Thyroid gland (tissue), 4 donors: Measurements from ENCODE around the gene PRKCI. TPM values are rescaled to one million over a fixed set of nuclear protein-coding genes. Genes with fewer than 3 reads are reported as not detected.

Experiments used
- DNase-seq, 2 donors: peaks; one replicate each; pipeline ENCODE4 v3.0.0-alpha.2; 2019
- H3K27ac ChIP-seq, 3 donors: fragments of 200-600 bp; sonication (generic); 1 replicate in 2 of 3; 2 replicates in 1 of 3; pipeline ENCODE4 v1.5.1; 2016 to 2019; ENCODE audit warnings: mild to moderate bottlenecking in 1 of 3, moderate library complexity in 1 of 3
- H3K27me3 ChIP-seq: fragments of 200-600 bp; sonication (generic); one replicate; pipeline ENCODE4 v1.5.1; 2019
- H3K36me3 ChIP-seq, 2 donors: fragments of 200-600 bp; sonication (generic); one replicate each; pipeline ENCODE4 v1.5.1; 2016 to 2019
- H3K4me1 ChIP-seq, 2 donors: fragments of 200-600 bp; sonication (generic); one replicate each; pipeline ENCODE4 v1.5.1; 2017 to 2019
- H3K4me3 ChIP-seq, 3 donors: fragments of 200-600 bp; sonication (generic); replicated peaks in 1 of 3; 1 replicate in 2 of 3; 2 replicates in 1 of 3; pipeline ENCODE4 v1.5.1; 2016; ENCODE audit warnings: mild to moderate bottlenecking in 1 of 3
- H3K9me3 ChIP-seq: fragments of 200-600 bp; sonication (generic); one replicate; pipeline ENCODE4 v1.5.1; 2017
- CTCF ChIP-seq, 6 experiments: fragments of 200-600 bp in 3 of 6; fragments of 450-650 bp in 3 of 6; sonication (generic) in 3 of 6; IDR thresholded peaks; one replicate each; pipeline ENCODE4 v1.5.1; 2016 to 2019; ENCODE audit warnings: antibody characterized with exemption in 6 of 6, mild to moderate bottlenecking in 2 of 6, inconsistent platforms in 1 of 6, moderate library complexity in 1 of 6
- POLR2A ChIP-seq, 2 donors: fragments of 450-650 bp; IDR thresholded peaks; one replicate each; pipeline ENCODE4 v1.6.1; 2017; ENCODE audit warnings: antibody characterized with exemption in 2 of 2, mild to moderate bottlenecking in 2 of 2, moderate library complexity in 1 of 2
- WGBS, 2 donors: methylation state at CpG; one replicate each; pipeline ENCODE4 v1.1.5; 2017; 5-methylcytosine and 5-hydroxymethylcytosine counted together
- intact Hi-C: fragments of 100-400 bp; cut with DNase I; formaldehyde crosslinking; loops from one replicate; pipeline ENCODE4 v1.15.1; 2023
- total RNA-seq, 4 donors: library from RNA; depleted of rRNA; stranded (reverse); fragments of >200 nt; gene quantifications; one replicate each; pipeline ENCODE4 v1.2.3, GENCODE V29; 2016

Gene PRKCI
- total RNA-seq, 4 donors from 2014 or later, result 74.9 to 85.0 (median 76.6) TPM

GRCh38 chr3:170320461-170321121 lies 98.4 kb downstream of the PRKCI start:
- 60 to 61% methylated on average over 7 of the region's 7 CpGs for WGBS, 2 donors
- TF ChIP-seq POLR2A (IDR thresholded peaks at IDR 0.05) (no peak), CTCF (IDR thresholded peaks at IDR 0.05) (no peak)

GRCh38 chr3:170321321-170322034 lies 99.3 kb downstream of the PRKCI start:
- DNase-seq, result no peak
- H3K27me3 ChIP-seq, result no peaks in the 10 kb centered on the region
- H3K27ac ChIP-seq, result no peak overlapping the region
- H3K9me3 ChIP-seq, result no peaks in the 10 kb centered on the region
- H3K4me1 ChIP-seq, result no peaks in the 10 kb centered on the region
- no peaks in the 10 kb centered on the region for H3K36me3 ChIP-seq
- intact Hi-C loops, result no loop called here
- no peak overlapping the region for H3K4me3 ChIP-seq
- 91 to 92% methylated on average over 11 of the region's 11 CpGs for WGBS, 2 donors
- TF ChIP-seq POLR2A (IDR thresholded peaks at IDR 0.05) (no peak), CTCF (IDR thresholded peaks at IDR 0.05) (no peak)

More at GRCh38 chr3:170320461-170321121, 98.4 kb downstream of the PRKCI start:
- DNase-seq, result no peak
- no peaks in the 10 kb centered on the region for H3K36me3 ChIP-seq
- no peak overlapping the region for H3K27ac ChIP-seq
- H3K9me3 ChIP-seq, result no peaks in the 10 kb centered on the region
- intact Hi-C loops, result no loop called here
- no peaks in the 10 kb centered on the region for H3K4me1 ChIP-seq
- no peak overlapping the region for H3K4me3 ChIP-seq
- H3K27me3 ChIP-seq, result no peaks in the 10 kb centered on the region

- no peak for TF ChIP-seq CTCF (IDR thresholded peaks at IDR 0.05)
- TF ChIP-seq POLR2A (IDR thresholded peaks at IDR 0.05), result no peak
- 83 to 84% methylated on average over 10 of the region's 10 CpGs for WGBS, 2 donors
- no peaks in the 10 kb centered on the region for H3K36me3 ChIP-seq
- DNase-seq, result no peak
- H3K27ac ChIP-seq, result no peak overlapping the region
- H3K27me3 ChIP-seq, result no peaks in the 10 kb centered on the region
- no peaks in the 10 kb centered on the region for H3K9me3 ChIP-seq
- H3K4me3 ChIP-seq, result no peak overlapping the region
- H3K4me1 ChIP-seq, result no peaks in the 10 kb centered on the region
- intact Hi-C loops, result no loop called here
Measured at GRCh38 chr3:170322566-170323269, 100.5 kb downstream of the PRKCI start.

GRCh38 chr3:170323331-170323730 lies 101.1 kb downstream of the PRKCI start:
- no peaks in the 10 kb centered on the region for H3K9me3 ChIP-seq

More at GRCh38 chr3:170323331-170323730, 101.1 kb downstream of the PRKCI start:
- 87 to 92% methylated on average over 6 of the region's 6 CpGs for WGBS, 2 donors
- no peak for DNase-seq
- Histone ChIP-seq H3K4me3 (no peak overlapping the region), H3K27me3 (no peaks in the 10 kb centered on the region), H3K4me1 (no peaks in the 10 kb centered on the region), H3K36me3 (no peaks in the 10 kb centered on the region), H3K27ac (no peak overlapping the region)
- intact Hi-C loops, result no loop called here
- no peak for TF ChIP-seq CTCF (IDR thresholded peaks at IDR 0.05)
- no peak for TF ChIP-seq POLR2A (IDR thresholded peaks at IDR 0.05)
